ENCODE results near the gene ZNF248.

The ZNF248 gene

DNA sequence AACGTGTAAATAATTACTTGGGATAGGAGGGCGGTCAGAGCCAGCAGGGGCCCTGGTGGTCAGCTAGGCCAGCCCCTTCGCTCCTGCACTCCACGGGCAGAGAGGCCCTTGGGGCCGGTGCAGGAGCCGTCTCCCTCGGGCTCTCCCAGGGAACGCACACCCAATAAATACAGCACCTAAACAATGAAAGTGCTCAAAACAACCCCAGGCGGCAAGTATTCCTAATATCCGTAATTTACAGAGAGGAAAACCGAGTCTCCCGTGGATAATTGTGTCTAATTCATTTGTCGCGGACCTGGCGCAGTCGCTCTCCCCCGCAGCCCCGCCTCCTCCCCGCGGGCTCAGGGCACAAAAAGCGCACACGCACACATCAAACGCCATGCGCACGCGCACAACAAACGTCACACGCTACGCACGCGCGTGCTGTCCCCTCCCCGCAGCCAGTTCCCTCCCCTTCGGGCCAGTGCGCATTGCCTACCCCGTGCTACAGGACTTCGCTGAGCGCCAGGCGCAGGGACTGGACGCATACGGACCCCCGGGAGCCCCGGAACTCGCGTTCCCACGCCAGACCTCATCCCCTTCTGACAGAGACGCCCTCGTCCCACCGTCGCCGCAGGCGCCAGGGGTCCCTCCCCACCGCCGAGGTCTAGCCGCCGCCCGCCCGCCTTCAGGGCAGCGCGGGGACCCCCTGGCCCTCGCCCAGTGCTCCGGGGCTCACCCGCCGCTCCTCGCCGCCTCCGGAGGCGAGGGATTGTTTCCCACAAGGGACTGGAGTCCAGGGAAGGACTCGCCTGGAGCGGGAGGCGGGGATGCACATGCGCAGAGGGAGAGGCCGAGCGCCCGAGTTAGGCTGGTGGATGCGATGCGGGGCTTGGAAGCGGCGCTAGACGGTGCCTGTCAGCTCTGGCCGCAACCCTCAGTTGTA lies at the start of gene ZNF248:
ZNF248 (minus strand) TSS at position 324 of the 925 bp plus-strand sequence. CDS start 1,300 bp downstream, outside the sequence.
- H3K27me3 ChIP-seq (ENCODE audit: control insufficient read depth, insufficient read depth, low read length) = peaks cover 4% of the 10 kb centered on the region

DNA sequence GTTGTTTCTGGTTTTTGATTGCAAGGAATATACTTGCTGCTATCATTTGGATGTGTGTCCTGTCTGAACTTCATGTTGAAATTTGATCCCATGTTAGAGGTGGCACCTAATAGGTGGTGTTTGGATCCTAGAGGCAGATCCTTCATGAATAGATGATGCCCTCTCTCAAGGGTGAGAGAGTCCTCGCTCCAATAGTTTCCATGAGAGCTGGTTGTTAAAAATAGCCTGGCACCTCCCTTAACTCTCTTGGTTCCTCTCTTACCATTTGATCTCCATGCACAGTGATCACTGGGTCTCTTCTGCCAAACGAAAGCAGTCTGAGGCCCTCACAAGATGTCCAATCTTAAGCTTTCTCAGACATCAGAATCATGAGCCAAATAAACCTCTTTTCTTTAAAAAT lies 49.0 kb upstream of the ZNF248 start:
- Histone ChIP-seq H3K27ac (ENCODE audit: low read length) (no peak overlapping the region), H3K27me3 (ENCODE audit: control insufficient read depth, insufficient read depth, low read length) (no peaks in the 10 kb centered on the region), H3K9me3 (ENCODE audit: control insufficient read depth, low read depth, low read length) (peaks cover 44% of the 10 kb centered on the region), H3K4me1 (ENCODE audit: control insufficient read depth, low read depth, low read length) (no peaks in the 10 kb centered on the region), H3K4me3 (ENCODE audit: low read length) (no peak overlapping the region), H3K36me3 (ENCODE audit: control insufficient read depth, low read depth, low read length) (no peaks in the 10 kb centered on the region), H3K9ac (ENCODE audit: low read length) (no peak overlapping the region)

More for the DNA sequence above, at the start of gene ZNF248:
- H3K9me3 ChIP-seq (ENCODE audit: control insufficient read depth, low read depth, low read length) = peaks cover 8% of the 10 kb centered on the region
- H3K36me3 ChIP-seq (ENCODE audit: control insufficient read depth, low read depth, low read length) = no peaks in the 10 kb centered on the region
- no peak within 1 kb of the TSS for H3K27ac ChIP-seq (ENCODE audit: low read length)
- peaks cover 6% of the 10 kb centered on the region for H3K4me1 ChIP-seq (ENCODE audit: control insufficient read depth, low read depth, low read length)
- H3K9ac ChIP-seq (ENCODE audit: low read length) = peak within 1 kb of the TSS; percentile 33
- peak within 1 kb of the TSS; percentile 64 for H3K4me3 ChIP-seq (ENCODE audit: low read length)

DNA sequence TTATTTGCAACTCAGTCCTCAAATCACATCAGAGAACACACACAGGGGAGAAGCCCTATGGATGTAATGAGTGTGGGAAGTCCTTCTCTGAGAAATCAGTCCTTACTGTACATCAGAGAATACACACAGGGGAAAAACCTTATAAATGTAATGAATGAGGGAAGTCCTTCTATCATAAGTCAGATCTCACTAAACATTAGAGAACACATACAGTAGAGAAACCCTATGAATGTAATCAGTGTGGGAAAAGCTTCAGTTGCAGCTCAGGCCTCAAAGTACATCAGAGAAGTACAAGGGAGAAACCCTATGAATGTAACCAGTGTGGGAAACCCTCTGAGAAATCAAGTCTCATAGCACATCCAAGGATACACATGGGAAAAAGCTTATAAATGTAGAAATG lies 39.0 kb upstream of the ZNF248 start:
- no peak overlapping the region for H3K27ac ChIP-seq (ENCODE audit: low read length)
- H3K4me1 ChIP-seq (ENCODE audit: control insufficient read depth, low read depth, low read length) = no peaks in the 10 kb centered on the region
- no peaks in the 10 kb centered on the region for H3K27me3 ChIP-seq (ENCODE audit: control insufficient read depth, insufficient read depth, low read length)
- H3K36me3 ChIP-seq (ENCODE audit: control insufficient read depth, low read depth, low read length) = no peaks in the 10 kb centered on the region
- no peak overlapping the region for H3K9ac ChIP-seq (ENCODE audit: low read length)
- no peak overlapping the region for H3K4me3 ChIP-seq (ENCODE audit: low read length)
- peaks cover 43% of the 10 kb centered on the region for H3K9me3 ChIP-seq (ENCODE audit: control insufficient read depth, low read depth, low read length)

DNA sequence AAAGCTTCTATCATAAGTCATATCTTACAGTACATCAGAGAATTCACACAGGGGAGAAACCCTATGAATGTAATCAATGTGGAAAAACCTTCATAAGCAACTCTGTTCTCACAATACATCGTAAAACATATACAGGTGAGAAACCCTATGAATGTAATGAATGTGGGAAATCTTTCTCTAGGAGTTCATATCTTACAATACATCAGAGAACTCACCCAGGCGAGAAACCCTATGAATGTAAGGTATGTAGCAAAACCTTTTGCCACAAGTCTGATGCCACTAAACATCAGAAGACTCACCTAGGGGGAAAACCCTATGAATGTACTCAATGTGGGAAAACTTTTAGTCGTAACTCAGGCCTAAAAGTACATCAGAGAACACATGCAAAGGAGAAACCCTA lies 38.3 kb upstream of the ZNF248 start:
- Histone ChIP-seq H3K4me1 (ENCODE audit: control insufficient read depth, low read depth, low read length) (no peaks in the 10 kb centered on the region), H3K27me3 (ENCODE audit: control insufficient read depth, insufficient read depth, low read length) (no peaks in the 10 kb centered on the region), H3K9ac (ENCODE audit: low read length) (no peak overlapping the region), H3K9me3 (ENCODE audit: control insufficient read depth, low read depth, low read length) (peaks cover 51% of the 10 kb centered on the region), H3K4me3 (ENCODE audit: low read length) (no peak overlapping the region), H3K36me3 (ENCODE audit: control insufficient read depth, low read depth, low read length) (no peaks in the 10 kb centered on the region), H3K27ac (ENCODE audit: low read length) (no peak overlapping the region)

DNA sequence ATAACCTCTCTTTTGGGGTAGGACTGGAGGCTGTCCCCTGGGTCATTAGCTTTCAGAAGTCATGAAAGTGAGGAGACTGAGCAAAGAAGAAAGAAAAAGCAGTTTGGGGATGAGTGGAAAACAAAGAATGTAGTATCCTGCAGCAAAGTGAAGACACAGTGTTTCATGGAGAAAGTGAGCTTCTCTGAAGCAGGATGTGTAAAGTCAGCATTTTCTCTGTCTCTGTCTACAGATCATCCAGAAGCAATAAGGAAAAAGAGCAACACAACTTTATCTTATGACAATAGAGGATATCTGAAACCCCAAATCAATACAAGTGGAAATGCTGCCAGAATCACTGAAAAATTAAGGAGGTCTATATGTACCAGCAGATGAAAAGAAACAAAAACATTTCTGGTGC lies 28.4 kb upstream of the ZNF248 start:
- H3K27ac ChIP-seq (ENCODE audit: low read length) = no peak overlapping the region
- peaks cover 64% of the 10 kb centered on the region for H3K9me3 ChIP-seq (ENCODE audit: control insufficient read depth, low read depth, low read length)

DNA sequence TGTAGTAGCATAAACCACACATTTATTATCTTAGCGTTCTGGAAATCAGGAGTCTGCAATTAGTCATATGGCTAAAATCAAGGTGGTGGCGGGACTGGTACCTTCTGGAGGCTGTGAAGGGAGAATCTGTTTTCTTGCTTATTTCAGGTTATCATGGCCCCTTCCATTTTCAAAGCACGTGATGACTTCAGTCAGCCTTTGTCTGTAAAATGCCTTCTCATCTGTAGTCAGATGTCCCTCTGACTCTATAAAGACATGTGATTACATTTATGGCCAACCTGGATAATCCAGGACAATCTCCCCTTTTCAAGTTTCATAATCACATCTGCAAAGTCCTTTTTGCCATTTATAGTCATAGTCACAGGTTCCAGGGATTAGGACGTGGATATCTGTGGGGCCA lies 15.5 kb upstream of the ZNF248 start:
- Histone ChIP-seq H3K4me1 (ENCODE audit: control insufficient read depth, low read depth, low read length) (no peaks in the 10 kb centered on the region), H3K4me3 (ENCODE audit: low read length) (no peak overlapping the region), H3K9ac (ENCODE audit: low read length) (no peak overlapping the region), H3K27me3 (ENCODE audit: control insufficient read depth, insufficient read depth, low read length) (no peaks in the 10 kb centered on the region), H3K27ac (ENCODE audit: low read length) (no peak overlapping the region), H3K36me3 (ENCODE audit: control insufficient read depth, low read depth, low read length) (no peaks in the 10 kb centered on the region), H3K9me3 (ENCODE audit: control insufficient read depth, low read depth, low read length) (peaks cover 38% of the 10 kb centered on the region)

More for the DNA sequence above, 28.4 kb upstream of the ZNF248 start:
- Histone ChIP-seq H3K4me3 (ENCODE audit: low read length) (no peak overlapping the region), H3K36me3 (ENCODE audit: control insufficient read depth, low read depth, low read length) (no peaks in the 10 kb centered on the region), H3K4me1 (ENCODE audit: control insufficient read depth, low read depth, low read length) (no peaks in the 10 kb centered on the region), H3K27me3 (ENCODE audit: control insufficient read depth, insufficient read depth, low read length) (no peaks in the 10 kb centered on the region), H3K9ac (ENCODE audit: low read length) (no peak overlapping the region)

DNA sequence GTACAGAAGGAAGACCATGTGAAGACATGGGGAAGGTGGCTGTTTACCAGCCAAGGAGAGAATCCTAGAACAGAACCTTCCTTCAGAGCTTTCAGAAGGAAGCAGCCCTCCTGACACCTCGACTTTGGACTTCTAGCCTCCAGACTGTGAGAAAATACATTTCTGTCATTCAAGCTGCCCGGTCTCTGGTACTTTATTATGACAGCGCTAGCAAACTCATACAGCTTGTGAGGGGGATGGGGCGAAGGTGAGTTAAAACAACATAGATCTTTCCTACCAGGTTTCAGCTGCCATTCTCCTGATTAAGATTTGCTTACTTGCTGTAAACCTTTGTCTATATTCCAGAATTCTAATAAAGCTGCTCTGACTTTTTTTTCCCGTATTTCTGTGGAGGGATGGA lies 14.9 kb upstream of the ZNF248 start:
- no peak overlapping the region for H3K4me3 ChIP-seq (ENCODE audit: low read length)
- peaks cover 32% of the 10 kb centered on the region for H3K9me3 ChIP-seq (ENCODE audit: control insufficient read depth, low read depth, low read length)
- no peaks in the 10 kb centered on the region for H3K4me1 ChIP-seq (ENCODE audit: control insufficient read depth, low read depth, low read length)
- H3K9ac ChIP-seq (ENCODE audit: low read length) = no peak overlapping the region
- no peaks in the 10 kb centered on the region for H3K36me3 ChIP-seq (ENCODE audit: control insufficient read depth, low read depth, low read length)
- H3K27ac ChIP-seq (ENCODE audit: low read length) = no peak overlapping the region
- no peaks in the 10 kb centered on the region for H3K27me3 ChIP-seq (ENCODE audit: control insufficient read depth, insufficient read depth, low read length)

DNA sequence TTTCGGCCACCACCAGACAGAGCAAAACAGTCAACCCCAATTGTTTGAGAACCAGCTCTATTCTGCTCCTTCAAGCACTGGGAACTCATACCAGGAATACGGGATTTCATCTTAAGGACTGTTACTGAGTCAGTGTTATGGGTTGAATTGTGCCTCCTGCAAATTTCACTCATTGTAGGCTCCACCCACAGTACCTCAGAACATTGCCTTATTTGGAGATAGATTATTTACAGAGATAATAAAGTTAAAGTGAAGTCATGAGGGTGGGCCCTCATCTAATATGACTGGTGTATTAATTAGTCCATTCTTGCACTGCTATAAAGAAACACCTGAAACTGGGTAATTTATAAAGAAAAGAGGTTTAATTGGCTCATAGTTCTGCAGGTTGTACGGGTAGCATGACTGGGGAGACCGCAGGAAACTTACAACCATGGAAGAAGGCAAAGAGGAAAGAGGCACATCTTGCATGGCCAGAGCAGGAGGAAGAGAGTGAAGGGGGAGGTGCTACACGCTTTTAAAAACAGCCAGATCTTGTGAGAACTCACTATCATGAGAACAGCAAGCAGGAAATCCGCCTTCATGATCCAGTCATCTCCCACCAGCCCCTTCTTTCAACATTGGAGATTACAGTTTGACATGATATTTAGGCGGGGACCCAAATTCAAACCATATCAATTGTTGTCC lies 14.3 kb upstream of the ZNF248 start:
- peaks cover 32% of the 10 kb centered on the region for H3K9me3 ChIP-seq (ENCODE audit: control insufficient read depth, low read depth, low read length)
- no peak overlapping the region for H3K4me3 ChIP-seq (ENCODE audit: low read length)
- H3K36me3 ChIP-seq (ENCODE audit: control insufficient read depth, low read depth, low read length) = no peaks in the 10 kb centered on the region
- no peak overlapping the region for H3K9ac ChIP-seq (ENCODE audit: low read length)
- H3K27ac ChIP-seq (ENCODE audit: low read length) = no peak overlapping the region
- H3K4me1 ChIP-seq (ENCODE audit: control insufficient read depth, low read depth, low read length) = no peaks in the 10 kb centered on the region
- H3K27me3 ChIP-seq (ENCODE audit: control insufficient read depth, insufficient read depth, low read length) = no peaks in the 10 kb centered on the region

DNA sequence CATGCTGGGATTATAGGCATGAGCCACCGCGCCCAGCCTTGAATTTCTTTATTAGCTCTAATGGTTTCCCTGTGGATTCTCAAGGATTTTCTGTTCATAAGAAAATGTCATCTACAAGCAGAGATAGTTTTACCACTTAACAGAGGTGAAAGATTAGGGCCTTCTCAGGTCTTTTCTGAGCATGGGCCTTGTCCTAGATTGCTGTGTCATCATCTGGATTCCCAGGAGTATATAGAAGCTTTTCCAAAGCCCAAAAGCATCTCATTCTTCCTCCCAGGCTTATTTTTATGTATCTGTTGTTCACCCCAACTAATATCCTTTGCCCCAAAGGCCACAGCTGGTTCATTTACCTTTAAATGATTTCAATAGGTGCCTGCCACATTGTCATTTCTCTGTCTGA lies 13.7 kb upstream of the ZNF248 start:
- H3K9me3 ChIP-seq (ENCODE audit: control insufficient read depth, low read depth, low read length) = peaks cover 32% of the 10 kb centered on the region
- no peaks in the 10 kb centered on the region for H3K4me1 ChIP-seq (ENCODE audit: control insufficient read depth, low read depth, low read length)
- no peak overlapping the region for H3K4me3 ChIP-seq (ENCODE audit: low read length)
- H3K36me3 ChIP-seq (ENCODE audit: control insufficient read depth, low read depth, low read length) = no peaks in the 10 kb centered on the region
- H3K27me3 ChIP-seq (ENCODE audit: control insufficient read depth, insufficient read depth, low read length) = no peaks in the 10 kb centered on the region
- no peak overlapping the region for H3K9ac ChIP-seq (ENCODE audit: low read length)
- no peak overlapping the region for H3K27ac ChIP-seq (ENCODE audit: low read length)

DNA sequence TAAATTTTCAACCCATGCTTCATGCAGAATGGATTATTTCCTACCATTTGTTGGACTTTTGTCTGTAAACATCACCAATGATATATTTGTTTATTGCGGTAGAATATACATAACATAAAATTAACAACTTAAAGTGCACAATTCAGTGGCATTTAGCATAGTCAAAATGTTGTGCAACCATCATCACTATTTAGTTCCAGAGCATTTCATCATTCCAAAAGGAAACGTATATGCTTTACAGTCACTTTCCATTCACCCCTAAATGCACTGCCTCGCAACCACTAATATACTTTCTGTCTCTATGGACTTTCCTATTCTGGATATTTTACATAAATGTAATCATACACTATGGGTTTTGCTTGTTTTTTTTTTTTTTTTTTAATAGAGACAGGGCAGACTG lies 11.4 kb upstream of the ZNF248 start:
- H3K4me3 ChIP-seq (ENCODE audit: low read length) = no peak overlapping the region
- H3K27me3 ChIP-seq (ENCODE audit: control insufficient read depth, insufficient read depth, low read length) = no peaks in the 10 kb centered on the region
- no peaks in the 10 kb centered on the region for H3K36me3 ChIP-seq (ENCODE audit: control insufficient read depth, low read depth, low read length)
- H3K4me1 ChIP-seq (ENCODE audit: control insufficient read depth, low read depth, low read length) = no peaks in the 10 kb centered on the region
- no peak overlapping the region for H3K27ac ChIP-seq (ENCODE audit: low read length)
- H3K9me3 ChIP-seq (ENCODE audit: control insufficient read depth, low read depth, low read length) = peaks cover 34% of the 10 kb centered on the region
- no peak overlapping the region for H3K9ac ChIP-seq (ENCODE audit: low read length)

DNA sequence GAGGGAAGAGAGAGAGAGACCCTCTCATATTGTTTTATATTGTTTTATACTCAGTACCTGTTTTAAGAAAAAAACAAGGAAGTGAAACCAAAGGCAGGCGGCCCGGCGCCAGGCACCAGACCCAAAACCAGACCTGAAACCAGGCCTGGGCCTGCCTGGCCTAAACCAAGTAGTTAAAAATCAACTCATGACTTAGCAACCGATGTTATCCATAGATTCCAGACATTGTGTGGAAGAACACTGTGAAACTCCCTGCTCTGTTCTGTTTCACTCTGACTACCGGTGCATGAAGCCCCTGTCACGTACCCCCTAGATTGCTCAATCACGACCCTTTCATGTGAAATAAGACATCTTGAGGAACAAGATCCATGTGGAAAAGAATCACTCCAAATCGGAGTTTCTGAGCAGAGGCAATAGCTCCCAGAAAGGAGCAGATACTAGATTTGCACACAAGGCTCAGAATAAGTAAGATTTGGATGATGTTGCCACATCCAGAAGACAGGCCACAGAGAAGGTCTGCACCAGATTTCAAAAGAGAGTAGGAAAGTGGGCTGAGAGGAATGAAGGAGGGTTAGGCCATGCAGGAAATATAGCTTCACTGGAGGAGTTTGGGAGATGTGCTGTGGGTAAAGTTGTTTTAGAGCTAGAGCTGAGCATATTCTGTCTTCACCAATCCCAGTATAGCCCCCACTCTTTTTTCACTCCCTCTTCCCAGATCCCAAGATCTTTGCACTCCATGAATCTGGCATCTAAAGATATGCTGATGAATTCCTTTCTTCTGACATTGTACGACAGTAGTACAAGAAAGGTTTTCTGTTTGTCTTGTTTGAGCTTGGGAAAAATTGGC lies 8.8 kb upstream of the ZNF248 start:
- no peaks in the 10 kb centered on the region for H3K36me3 ChIP-seq (ENCODE audit: control insufficient read depth, low read depth, low read length)
- no peak overlapping the region for H3K27ac ChIP-seq (ENCODE audit: low read length)
- H3K27me3 ChIP-seq (ENCODE audit: control insufficient read depth, insufficient read depth, low read length) = no peaks in the 10 kb centered on the region
- no peak overlapping the region for H3K9ac ChIP-seq (ENCODE audit: low read length)
- H3K4me3 ChIP-seq (ENCODE audit: low read length) = no peak overlapping the region
- H3K4me1 ChIP-seq (ENCODE audit: control insufficient read depth, low read depth, low read length) = no peaks in the 10 kb centered on the region
- peaks cover 31% of the 10 kb centered on the region for H3K9me3 ChIP-seq (ENCODE audit: control insufficient read depth, low read depth, low read length)

All from iPS-18a (cell line).